Measurements from ENCODE around the gene S100A1.

- TF ChIP-seq CTCF (IDR thresholded peaks at IDR 0.05) (no peak), ZFX (IDR thresholded peaks at IDR 0.05; ENCODE audit: borderline replicate concordance) (no peak)
These were observed 5.1 kb upstream of the S100A1 start for GRCh38 chr1:153623101-153623500.
